Measurements from ENCODE around the gene SPOCK2. TPM values are rescaled to one million over a fixed set of nuclear protein-coding genes. Genes with fewer than 3 reads are reported as not detected.

Gene SPOCK2
- total and polyA plus RNA-seq, 10 of the 15 experiments (the other 5 are each of a cell fraction or from before 2014, with no cell fraction given) = 0.02 to 1.5 (median 0.58) TPM

GRCh38 chr10:72075376-72076115 lies 12.8 kb downstream of the SPOCK2 start (continued):
- TF ChIP-seq ELK1 (IDR thresholded peaks at IDR 0.05; ENCODE audit: low read depth, low read length) (no peak), PAX5 (IDR thresholded peaks at IDR 0.05; ENCODE audit: borderline replicate concordance, low read depth, low read length) (no peak), GABPA (IDR thresholded peaks at IDR 0.05; ENCODE audit: low read depth) (no peak), ATF3 (IDR thresholded peaks at IDR 0.05; ENCODE audit: borderline replicate concordance, extremely low read depth, low read depth, low read length) (no peak), SP1 (IDR thresholded peaks at IDR 0.05; ENCODE audit: low read depth, low read length) (no peak), HDAC2 (IDR thresholded peaks at IDR 0.05) (no peak), CBX5 (IDR thresholded peaks at IDR 0.05; ENCODE audit: low read depth) (no peak), ZBTB33 (IDR thresholded peaks at IDR 0.05) (no peak), RELA (IDR thresholded peaks at IDR 0.05; ENCODE audit: borderline replicate concordance, partially characterized antibody) (no peak), E4F1 (IDR thresholded peaks at IDR 0.05; ENCODE audit: borderline replicate concordance, partially characterized antibody) (no peak), MEF2A (IDR thresholded peaks at IDR 0.05; ENCODE audit: insufficient read depth, low read depth, low read length) (no peak), SMAD1 (IDR thresholded peaks at IDR 0.05; ENCODE audit: low read depth, partially characterized antibody) (no peak), EGR1 (IDR thresholded peaks at IDR 0.05; ENCODE audit: borderline replicate concordance in 1 of 2, low read depth in 2 of 2, low read length in 2 of 2) (peak in 1 of 2 experiments; percentile 41; a peak in 1 of 3 replicates), FOXM1 (IDR thresholded peaks at IDR 0.05; ENCODE audit: low read depth, low read length) (no peak), SRF (IDR thresholded peaks at IDR 0.05; ENCODE audit: low read depth in 2 of 2, low read length in 2 of 2) (no peak), SKIL (IDR thresholded peaks at IDR 0.05; ENCODE audit: low read depth, poor library complexity, severe bottlenecking) (no peak), NKRF (conservative IDR thresholded peaks at IDR 0.05) (no peak)

Measured in GM12878 (cell line).